HG03103 (cell line): ENCODE data around the gene ZNF606.
"Not testable (repeated sequence)": the region's sequence is repeated elsewhere in the genome, so short reads cannot be mapped to it uniquely, and the experiment has no call there.

Experiments
- ATAC-seq: cut with Tn5 transposase; IDR thresholded peaks from one replicate; pipeline ENCODE4 v1.9.1; 2021; ENCODE audit warnings: low read depth; ENCODE audit not compliant: unreplicated experiment

The ZNF606 gene

GRCh38 chr19:58014141-58014540 is 11.5 kb upstream of the ZNF606 start:
- ATAC-seq, result no peak

DNA sequence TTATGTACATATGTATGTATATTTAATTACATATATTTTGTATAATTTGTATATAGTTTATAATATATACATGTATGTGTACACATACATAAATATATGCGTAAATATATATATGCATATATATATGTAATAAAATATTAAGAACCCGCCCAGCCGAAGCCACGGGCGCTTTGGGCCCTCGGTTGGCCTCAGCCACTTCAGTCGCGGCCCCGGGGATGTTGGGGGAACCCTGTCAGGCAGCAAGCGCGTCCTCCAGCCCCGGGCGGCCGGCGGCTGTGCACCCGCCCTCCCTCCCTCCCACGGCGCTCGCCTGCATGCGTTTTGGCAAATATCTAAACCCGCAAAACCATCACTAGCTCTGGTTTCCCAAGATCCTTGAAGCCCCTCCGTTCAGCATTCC is 7.9 kb upstream of the ZNF606 start:
- no peak for ATAC-seq

- peak; percentile 71 for ATAC-seq
These were observed 7.2 kb upstream of the ZNF606 start for GRCh38 chr19:58009666-58010301.

DNA sequence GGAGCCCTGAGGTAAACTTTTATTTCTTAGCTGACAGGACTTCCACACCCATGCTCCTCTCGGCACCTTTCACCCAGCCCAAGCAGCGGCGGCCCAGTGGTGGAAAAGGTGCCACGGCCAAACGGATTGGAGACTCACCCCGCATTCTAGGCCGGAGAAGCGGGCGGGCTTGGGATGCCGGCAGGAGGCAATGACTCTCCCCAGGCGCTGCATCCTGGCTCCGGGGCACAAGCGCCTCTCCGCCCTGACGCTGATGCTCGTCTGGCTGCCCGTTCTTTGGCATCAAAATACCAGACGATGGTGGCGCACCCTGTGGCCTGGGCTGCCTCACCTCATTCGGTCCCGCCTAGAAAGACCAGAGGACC is 6.7 kb upstream of the ZNF606 start:
- ATAC-seq, result no peak

DNA sequence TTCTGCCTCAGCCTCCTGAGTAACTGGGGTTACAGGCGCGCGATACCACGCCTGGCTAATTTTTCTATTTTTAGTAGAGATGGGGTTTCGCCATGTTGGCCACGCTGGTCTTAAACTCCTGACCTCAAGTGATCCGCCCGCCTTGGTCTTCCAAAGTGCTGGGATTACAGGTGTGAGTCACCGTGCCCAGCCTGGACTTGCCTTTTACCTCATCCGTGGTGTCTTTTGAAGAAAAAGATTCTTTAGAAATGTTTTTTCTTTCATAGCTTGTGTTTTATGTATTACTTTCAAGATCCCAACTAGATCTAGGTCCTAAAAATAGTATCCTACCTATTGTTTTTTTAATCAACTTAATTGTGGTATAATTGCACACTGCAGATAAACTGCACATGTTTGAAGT is 6.3 kb upstream of the ZNF606 start:
- not testable (repeated sequence) for ATAC-seq

- no peak for ATAC-seq
These were observed 4.7 kb upstream of the ZNF606 start for GRCh38 chr19:58007285-58007684.

DNA sequence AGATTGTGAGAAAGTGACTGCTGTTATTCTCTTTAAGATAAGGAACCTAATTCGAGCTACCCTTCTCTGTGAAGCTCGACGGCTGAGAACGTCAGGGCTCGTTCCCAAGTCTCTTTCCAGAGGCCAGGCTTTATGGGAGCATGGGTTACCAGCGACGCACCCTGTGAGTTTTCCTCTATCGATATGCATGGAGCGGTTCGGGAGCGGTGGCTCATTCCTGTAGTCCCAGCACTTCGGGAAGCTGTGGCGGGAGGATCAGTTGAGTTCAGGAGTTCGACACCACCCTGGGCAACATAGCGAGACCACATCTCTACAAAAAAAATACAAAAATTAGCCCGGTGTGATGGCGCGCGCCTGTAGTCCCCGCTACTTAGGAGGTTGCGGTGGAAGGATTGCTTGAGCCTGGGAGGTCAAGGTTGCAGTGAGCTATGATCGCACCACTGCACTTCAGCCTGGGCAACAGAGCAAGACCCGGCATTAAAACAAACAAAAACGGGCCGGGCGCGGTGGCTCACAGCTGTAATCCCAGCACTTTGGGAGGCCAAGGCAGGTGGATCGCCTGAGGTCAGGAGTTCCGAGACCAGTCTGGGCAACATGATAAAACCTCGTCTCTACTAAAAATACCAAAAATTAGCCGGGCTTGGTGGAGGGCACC is 681 bp upstream of the ZNF606 start:
- ATAC-seq, result no peak

GRCh38 chr19:58001895-58002369 is 688 bp downstream of the ZNF606 start:
- no peak for ATAC-seq

DNA sequence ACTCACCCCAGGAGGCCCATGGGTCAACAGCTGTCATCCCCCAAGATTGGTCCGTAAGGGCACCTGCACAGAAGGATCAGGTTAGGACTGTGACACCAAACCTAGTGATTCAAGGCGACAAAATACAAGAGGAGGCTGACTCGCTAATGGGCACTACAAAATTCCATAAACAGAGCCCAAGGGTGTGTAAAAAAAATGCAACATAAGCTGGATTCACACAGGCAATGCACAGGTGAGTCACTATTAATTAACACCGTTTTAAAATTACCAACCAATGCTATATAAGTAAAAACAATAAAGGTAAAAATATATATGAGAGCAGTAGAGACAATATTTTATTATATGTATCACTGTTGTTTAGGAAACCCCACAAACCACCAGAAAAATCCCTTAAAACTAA is 1.9 kb downstream of the ZNF606 start:
- no peak for ATAC-seq

GRCh38 chr19:57992841-57993240 is 9.8 kb downstream of the ZNF606 start:
- ATAC-seq, result no peak

- no peak for ATAC-seq
These were observed 23.9 kb downstream of the ZNF606 start for GRCh38 chr19:57978586-57979289.

DNA sequence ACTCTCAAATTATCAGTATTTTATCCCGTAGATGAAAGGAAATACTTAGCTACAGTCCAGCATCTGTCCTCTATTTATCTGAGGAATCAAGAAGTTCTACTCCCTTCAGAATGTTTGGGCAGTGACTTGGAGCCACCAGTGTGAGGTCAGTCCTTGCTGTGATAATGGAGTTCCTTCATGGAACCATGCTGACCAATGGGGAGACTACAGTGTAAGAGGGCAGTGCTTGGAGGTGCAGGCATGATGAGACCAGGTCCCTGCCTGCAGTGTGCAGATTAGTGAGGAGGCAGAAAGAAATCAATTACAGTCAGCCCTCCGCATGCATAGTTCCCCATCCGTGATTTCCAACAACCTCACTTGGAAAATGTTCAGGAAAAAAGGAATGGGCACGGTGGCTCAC is 28.2 kb downstream of the ZNF606 start, which contains the start of gene C19orf18:
TSS of gene C19orf18 (minus strand) at position 101 of the 400 bp plus-strand sequence. CDS start 102 bp downstream, outside the sequence.
- ATAC-seq, result no peak

DNA sequence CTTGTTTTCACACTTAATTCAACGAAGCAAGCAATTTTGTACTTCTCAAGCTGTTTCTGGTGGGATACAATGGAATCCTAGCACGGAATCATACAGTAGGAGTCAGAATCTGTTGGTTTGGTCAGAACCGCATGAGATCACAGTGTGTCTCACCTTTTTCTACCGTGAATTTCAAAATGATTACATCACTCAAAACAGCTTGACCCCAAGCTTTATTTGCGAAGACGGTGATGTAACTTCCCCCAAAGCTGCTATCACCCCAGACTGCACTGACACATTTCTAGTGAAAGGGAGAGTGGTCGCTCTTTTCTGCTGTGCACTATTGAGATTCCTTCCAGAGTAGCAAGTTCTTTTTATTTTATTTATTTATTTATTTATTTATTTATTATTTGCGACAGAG is 37.9 kb downstream of the ZNF606 start:
- ATAC-seq, result no peak

- ATAC-seq, result no peak
These were observed 40.8 kb downstream of the ZNF606 start for GRCh38 chr19:57961785-57962184.

GRCh38 chr19:57954996-57955395 is 47.6 kb downstream of the ZNF606 start:
- no peak for ATAC-seq

GRCh38 chr19:57949702-57950101 is 52.9 kb downstream of the ZNF606 start:
- ATAC-seq, result no peak

DNA sequence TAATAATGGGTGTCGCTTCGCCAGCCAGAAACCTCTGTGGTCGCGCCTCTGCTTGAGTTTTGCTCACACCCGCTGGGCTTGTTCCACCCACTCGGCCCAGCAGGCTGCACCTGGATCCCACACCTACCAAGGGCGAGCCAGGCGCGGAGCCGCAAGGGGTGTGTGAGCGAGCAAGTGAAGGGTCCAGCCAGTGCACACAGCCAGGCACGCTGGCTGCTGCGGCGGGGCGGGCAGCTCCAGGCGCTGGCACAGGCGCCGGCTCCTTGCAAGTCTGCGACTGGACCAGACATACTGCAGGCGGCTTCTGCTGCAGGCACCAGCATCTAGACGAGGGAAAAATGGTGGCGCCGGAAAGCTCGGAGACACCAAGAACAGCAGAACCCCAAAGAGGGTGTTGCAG is 53.3 kb downstream of the ZNF606 start:
- ATAC-seq, result no peak

DNA sequence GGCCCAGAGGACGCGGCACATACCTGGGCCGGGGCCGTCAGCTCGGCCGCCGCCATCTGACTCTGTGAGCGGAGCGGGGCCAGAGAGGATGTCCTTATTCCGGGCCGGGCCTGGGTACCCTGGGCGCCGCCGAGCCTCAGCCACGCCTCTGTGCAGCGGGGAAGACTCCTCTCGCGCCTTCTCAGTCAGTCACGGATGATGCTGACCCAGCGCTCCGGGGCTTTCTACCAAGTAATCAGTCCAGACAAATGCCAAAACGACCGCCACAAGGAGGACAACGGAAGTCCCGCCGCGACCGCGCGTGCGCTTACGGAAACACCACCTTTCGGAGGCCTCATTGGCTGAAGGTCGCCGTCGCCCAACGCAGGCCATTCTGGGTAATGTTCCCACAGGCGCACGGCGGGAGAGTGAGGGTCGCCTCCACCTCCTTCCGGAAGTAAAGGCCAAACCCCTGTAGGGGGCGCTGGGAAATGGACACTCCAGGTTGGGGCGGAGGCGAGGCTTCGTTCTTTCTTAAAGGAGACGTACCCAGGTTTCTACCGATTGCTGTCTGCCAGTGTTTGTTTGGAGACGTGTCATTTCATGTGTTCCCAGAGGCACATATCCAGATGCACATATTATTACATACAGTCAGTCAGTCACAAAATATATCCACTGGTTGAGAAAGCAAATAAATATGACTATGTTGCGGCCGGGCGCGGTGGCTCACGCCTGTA is 55.0 kb downstream of the ZNF606 start, which contains the start of gene ZNF256:
TSS of gene ZNF256 (minus strand) at position 288 of the 716 bp plus-strand sequence. CDS start at position 56, 232 bp downstream.
- peak; percentile 95 for ATAC-seq

- no peak for ATAC-seq
These were observed 55.6 kb downstream of the ZNF606 start for GRCh38 chr19:57947088-57947418.

DNA sequence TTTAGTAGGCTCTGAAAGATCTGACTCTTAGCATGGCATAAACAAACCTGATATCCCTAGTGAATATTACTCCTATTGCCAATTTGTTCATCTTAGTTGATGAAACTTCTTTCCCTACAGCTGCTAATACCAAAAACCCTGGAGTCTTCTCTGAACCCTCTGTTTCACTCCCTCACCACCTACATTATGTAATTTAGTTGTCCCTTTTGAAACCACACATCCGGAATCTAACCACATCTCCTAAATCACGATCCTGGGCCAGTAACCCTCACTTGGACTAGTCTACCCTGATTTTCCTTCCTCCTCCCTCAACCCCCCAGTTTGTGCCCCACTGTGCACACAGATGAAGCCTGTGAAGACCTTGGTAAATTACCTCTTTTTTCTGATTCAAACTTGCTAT is 56.3 kb downstream of the ZNF606 start:
- no peak for ATAC-seq

GRCh38 chr19:57941593-57941992 is 61.0 kb downstream of the ZNF606 start:
- ATAC-seq, result no peak
